ENCODE data around the gene WDR44. TPM values are rescaled to one million over a fixed set of nuclear protein-coding genes. Genes with fewer than 3 reads are reported as not detected.

WDR44 gene
- total and polyA plus RNA-seq, 10 of the 15 experiments (the other 5 are each of a cell fraction or from before 2014, with no cell fraction given), result 3.4 to 14.0 (median 11.6) TPM

MicroRNAs encoded within 50 kb of the gene (microRNA counts, 767-probe panel; counts per million panel counts)
- microRNA hsa-miR-1277-3p, result 1,705 counts per million, percentile 66 among the panel's probes with 10 or more counts

Small RNAs within 50 kb of the gene (microRNA-seq; reads per million reads assigned to microRNA genes)
- 38.0 reads per million, percentile 66 among the genes with 10 or more reads in this experiment for gene MIR1277

Small RNAs within 50 kb of the gene (small RNA-seq; reads per million reads assigned to genes)
- 0.16 reads per million for gene MIR1277

Other genes starting within 250 kb of the WDR44 start
- gene KLHL13, start 229.3 kb upstream of the WDR44 start, total RNA-seq (2014; rRNA removed), result 15.0 and 18.2 TPM in 2 replicates
- gene KLHL13, start 229.3 kb upstream of the WDR44 start, total RNA-seq (2014; rRNA removed; fragmentation: Illumina TruSeq; extraction: Trizol), result 15.6 and 16.5 TPM in 2 replicates
- gene KLHL13, start 229.3 kb upstream of the WDR44 start, total RNA-seq (2021), result 13.5 and 14.7 TPM in 2 replicates
- gene KLHL13, start 229.3 kb upstream of the WDR44 start, polyA plus RNA-seq (2011; rRNA removed), result 34.1 and 37.7 TPM in 2 replicates
- gene KLHL13, start 229.3 kb upstream of the WDR44 start, polyA plus RNA-seq (2014; fragmentation: Illumina TruSeq; extraction: Trizol), result 15.2 and 15.5 TPM in 2 replicates
- gene KLHL13, start 229.3 kb upstream of the WDR44 start, polyA plus RNA-seq (2014; fragmentation: Nextera tagmentation; extraction: Ambion mirVana), result 10 to 100 TPM in 1 of 2 experiments, 1 to 10 TPM in 1; 8.2 to 14.0 TPM
- 10.5 and 12.5 TPM in 2 replicates for gene KLHL13, start 229.3 kb upstream of the WDR44 start, polyA plus RNA-seq (2014; rRNA removed)
- 10 to 100 TPM; 10.0 to 12.3 TPM for gene KLHL13, start 229.3 kb upstream of the WDR44 start, polyA plus RNA-seq (2016; fragmentation: Nextera tagmentation; extraction: Ambion mirVana)
- 26.9 and 32.0 TPM in 2 replicates for gene DOCK11, start 149.7 kb downstream of the WDR44 start, total RNA-seq (2014; rRNA removed)
- gene DOCK11, start 149.7 kb downstream of the WDR44 start, total RNA-seq (2014; rRNA removed; fragmentation: Illumina TruSeq; extraction: Trizol), result 29.4 and 30.7 TPM in 2 replicates
- 23.7 and 24.0 TPM in 2 replicates for gene DOCK11, start 149.7 kb downstream of the WDR44 start, total RNA-seq (2021)
- gene DOCK11, start 149.7 kb downstream of the WDR44 start, polyA plus RNA-seq (2011; rRNA removed), result 17.1 and 27.4 TPM in 2 replicates
- gene DOCK11, start 149.7 kb downstream of the WDR44 start, polyA plus RNA-seq (2014; fragmentation: Illumina TruSeq; extraction: Trizol), result 22.3 and 29.1 TPM in 2 replicates
- gene DOCK11, start 149.7 kb downstream of the WDR44 start, polyA plus RNA-seq (2014; fragmentation: Nextera tagmentation; extraction: Ambion mirVana), result 10 to 100 TPM; 17.3 to 27.7 TPM
- 15.2 and 17.3 TPM in 2 replicates for gene DOCK11, start 149.7 kb downstream of the WDR44 start, polyA plus RNA-seq (2014; rRNA removed)
- 10 to 100 TPM; 16.3 to 17.0 TPM for gene DOCK11, start 149.7 kb downstream of the WDR44 start, polyA plus RNA-seq (2016; fragmentation: Nextera tagmentation; extraction: Ambion mirVana)

Measured in GM12878 (cell line).